NCI-H226 (cell line): ENCODE measurements around the gene ZNF516.

Source experiments
- DNase-seq: peaks from one replicate; pipeline ENCODE4 v3.0.0-alpha.2; 2015

Gene ZNF516

GRCh38 chr18:76506395-76506794, 11.4 kb upstream of the ZNF516 start:
- DNase-seq: no peak

DNA sequence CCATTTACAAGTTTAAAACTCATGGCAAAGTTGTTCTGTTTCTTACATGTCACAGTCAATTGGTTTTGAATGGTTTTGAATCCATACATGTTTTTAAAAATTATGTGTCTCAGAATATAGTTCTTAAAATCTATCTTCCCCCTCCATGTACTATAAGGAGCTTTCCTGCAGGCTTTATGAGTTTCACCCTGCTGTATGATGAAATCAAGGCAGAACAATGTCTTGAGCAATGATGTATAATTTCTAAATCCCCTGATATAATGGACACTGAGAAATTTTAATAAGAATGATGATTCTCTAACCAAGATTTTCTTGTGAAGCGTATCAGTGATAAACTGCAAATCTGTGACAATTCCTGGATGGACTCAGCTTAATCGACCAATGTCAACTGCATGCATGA, 10.6 kb upstream of the ZNF516 start:
- DNase-seq: no peak

- no peak for DNase-seq
Observed at GRCh38 chr18:76504749-76505148, 9.7 kb upstream of the ZNF516 start.

DNA sequence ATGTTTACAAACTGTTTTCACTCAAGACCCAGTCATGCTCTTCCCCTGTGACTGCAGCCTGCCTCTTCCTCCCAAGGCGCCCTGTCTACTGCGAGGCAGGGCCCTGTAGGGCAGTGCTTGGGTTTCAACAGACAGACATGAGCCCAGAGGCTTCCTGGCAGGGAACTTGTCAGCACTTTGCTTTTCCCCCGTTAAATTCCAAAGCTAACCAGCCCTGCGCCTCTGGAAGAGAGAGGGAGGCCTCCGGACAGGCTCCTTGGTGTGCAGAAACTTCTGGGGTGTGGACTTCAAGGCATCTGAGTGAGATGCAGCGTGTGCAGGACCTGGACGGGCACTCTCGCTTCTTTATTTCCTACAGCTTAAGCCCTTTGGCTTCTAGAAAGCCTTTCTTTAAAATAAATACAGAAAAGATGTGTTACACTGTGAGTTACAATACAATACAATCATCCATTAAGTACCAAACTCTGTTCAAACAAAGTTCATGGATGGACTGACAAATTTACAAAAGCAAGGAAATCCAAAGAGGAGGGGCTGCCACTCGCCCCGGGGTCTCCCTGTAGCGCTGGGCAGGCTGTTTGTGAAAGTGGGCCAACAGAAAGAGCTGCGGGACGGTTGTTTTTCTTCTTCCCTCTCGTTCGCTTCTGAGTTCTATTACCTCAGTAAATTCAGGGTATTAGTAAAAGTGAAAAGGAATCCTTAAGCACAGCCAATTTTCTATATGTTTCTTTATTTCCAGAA, 8.8 kb upstream of the ZNF516 start:
- no peak for DNase-seq

- DNase-seq: no peak
Observed at GRCh38 chr18:76502551-76502950, 7.5 kb upstream of the ZNF516 start.

DNA sequence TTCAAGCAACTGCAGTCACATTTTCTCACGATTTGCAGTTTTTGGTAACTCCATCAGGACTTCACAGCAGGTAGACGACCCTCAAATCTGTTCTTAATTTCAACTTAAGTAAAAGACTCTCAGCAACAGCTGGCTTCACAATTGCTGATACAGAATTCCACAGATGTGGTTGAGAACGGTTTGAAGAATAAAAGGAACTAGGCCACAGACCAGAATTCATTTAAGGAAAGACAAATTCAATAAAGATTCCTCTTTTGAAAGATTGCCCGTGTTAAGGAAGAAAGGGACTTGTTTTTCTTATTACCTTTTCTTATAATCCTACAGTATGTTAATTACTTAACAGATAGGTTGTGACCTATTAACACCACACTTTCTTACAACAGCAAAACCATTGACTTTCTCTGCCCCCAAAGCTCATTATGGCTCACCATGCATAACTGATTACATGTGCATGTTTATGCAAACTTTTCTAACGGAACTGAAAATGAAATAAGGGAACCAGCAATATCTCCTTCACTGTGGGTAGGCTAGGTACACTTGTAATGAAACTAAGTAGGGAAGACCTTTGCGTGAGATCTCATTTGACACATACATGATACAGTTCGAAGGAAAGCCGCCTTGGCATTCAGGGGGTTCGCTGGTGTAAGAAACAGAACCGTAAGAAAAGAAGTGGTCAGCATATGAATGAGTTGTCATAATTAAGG, 4.7 kb upstream of the ZNF516 start:
- no peak for DNase-seq

GRCh38 chr18:76499021-76499420, 4.0 kb upstream of the ZNF516 start:
- no peak for DNase-seq

DNA sequence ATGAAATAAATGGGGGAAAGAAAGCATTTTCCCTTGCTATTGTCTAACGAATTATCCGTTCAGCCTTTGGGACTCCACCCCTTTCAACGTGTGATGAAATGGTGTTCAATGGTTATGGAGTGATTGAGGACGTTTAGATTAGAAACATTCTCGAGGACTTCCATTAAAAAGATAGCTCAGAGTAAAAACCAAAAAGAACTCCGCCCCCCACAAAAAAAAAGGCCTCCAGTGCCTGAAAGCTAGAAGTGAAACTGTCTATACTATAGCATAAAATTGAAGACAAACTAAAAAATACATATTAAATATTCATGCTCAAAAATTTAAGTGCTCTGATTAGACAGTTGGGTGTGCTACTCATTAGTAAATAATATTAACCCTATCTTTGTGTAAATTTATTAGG, 3.0 kb upstream of the ZNF516 start:
- DNase-seq: no peak

DNA sequence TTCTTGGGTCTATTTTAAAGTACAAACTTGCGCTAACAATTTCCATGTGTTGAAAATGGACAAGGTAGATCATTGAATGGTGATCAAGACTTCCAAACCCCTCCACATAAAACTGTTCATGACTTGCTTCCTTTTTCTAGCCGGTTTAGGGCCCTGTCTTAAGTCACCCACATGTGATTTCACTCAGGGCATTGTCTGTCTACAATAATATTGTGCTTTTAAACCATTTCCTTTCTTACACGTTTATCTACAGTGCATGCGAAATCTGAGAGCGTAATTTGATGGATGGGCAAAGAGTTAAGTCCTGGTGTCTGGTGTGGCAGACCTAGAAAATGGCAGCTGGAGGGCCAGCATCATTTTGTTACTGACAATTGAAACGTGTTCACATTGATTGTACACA, 2.0 kb upstream of the ZNF516 start:
- DNase-seq: no peak

- DNase-seq: peak; percentile 73
Observed at GRCh38 chr18:76496194-76496890, 1.3 kb upstream of the ZNF516 start.

DNA sequence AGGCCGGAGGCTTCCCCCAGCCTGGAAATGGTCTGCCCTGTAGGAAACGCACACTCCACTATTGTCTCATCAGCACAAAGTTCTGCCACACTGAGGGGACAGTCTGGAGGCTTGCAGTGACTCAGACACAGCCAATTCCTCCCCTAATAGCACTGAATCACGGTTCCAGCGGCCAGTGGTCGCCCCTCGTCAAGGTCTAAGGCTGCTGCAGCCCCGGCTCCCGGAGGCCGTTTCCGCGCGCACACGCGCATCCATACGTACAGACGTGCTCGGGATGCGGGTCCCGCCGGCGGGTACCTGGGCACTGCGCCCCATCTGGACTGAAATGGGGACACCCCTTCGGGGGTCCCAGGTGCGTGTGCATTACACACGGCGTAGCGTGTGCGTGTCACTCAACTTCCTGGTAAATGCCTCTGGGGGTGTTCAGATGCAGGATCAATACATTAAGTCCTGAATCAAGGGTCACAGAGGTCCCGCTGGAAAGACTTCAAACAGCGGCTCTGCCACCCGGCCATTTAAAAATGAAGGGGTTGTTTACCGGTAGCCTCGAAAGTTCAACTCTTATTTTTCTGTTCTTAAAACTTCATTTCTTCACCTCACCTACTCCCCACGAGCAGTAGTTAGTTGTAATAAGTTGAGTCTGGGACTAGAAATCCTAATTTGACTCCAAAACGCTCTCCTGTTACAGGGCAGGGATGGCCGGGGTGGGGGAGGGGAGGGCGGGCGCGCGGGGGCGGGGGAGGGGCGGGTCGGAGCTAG, 572 bp upstream of the ZNF516 start:
- no peak for DNase-seq

- DNase-seq: no peak
Observed at GRCh38 chr18:76494231-76495005, 624 bp downstream of the ZNF516 start.

DNA sequence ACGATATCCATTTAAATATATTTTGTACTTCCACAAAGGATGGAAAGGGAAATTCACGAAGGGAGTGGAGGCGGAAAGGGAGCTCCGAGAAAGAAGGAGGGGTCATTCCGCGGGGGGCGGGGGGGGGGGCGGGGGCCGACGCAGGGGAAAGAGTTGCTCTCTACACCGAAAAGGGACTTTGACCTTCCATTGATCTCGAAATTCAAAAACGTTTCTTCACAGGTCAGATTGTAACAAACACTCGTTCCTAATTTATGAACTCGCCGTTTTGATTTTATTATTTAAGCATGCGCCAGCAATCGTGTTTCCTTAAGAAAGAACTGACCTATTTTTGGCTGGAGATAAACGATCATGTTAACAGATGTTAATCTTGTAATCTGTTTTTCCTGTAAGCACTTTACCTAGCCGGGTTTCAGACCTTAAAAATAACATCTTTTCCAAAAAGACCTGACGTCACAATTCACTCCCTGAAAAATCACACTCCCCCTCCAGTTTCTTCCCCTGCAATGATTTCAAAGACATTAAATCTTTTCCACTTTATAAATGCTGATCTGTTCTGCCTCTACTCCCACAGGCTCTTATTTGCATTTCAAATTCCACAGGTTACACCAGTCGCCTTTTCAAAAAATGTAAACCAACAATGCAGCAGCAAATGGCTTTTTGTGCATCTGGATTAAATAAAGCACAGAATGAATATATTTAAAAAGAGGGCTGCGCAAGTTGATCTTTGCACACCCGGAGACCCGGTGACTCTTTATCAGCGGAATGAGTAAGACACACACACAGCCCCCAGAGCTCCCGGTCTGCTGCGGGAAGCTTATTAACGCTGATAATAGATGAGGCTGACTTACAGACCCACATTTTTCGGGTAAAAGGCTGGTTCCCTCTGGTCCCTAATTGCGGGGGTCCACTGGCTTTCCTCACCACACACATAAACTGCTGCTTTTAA, 1.6 kb downstream of the ZNF516 start:
- DNase-seq: peak; percentile 40

- DNase-seq: peak; percentile 89
Observed at GRCh38 chr18:76492669-76493212, 2.3 kb downstream of the ZNF516 start.

DNA sequence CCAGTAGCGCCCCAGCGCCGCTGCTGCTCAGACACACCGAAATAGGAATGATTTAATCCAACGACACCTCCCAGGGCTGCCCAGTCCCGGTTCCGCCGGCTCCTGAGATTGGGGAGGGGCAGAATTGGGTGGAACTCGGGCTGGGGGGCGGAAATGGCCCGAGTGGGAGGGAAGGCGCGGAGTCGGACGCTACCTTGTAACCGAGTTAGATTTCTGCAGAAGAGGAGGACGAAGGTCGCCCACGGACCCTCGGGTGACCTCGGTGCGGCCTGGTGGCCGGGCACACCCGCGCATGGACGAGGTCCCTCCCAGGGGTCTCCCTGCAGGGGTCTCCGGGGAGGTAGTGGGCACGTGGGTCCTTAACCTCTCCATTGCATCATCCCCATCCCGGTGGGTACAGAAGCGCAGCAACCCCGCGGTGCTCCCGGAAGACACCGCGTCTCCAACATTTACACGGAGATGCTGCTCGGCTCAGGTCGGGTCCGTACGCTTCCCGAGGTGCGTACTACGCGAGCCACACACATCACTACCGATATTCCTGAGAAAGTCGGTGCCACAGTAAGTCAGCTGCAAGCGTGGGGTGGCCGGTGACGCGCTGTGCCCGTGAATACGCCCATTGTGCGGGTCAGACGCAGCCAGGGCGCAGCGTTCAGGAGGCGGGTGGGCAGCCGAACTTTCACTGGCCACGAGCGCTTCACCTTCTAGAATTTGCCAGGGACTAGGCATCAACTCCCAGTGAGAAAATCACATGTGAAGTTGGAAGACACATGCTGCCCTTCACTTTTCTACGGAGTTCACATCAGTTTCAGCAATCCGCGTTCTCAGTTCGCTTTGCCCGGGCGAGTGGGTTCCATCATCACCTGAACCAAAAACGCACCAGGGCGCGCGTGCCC, 3.0 kb downstream of the ZNF516 start:
- peak; percentile 10 for DNase-seq

- DNase-seq: peak; percentile 3
Observed at GRCh38 chr18:76491473-76491775, 3.6 kb downstream of the ZNF516 start.

GRCh38 chr18:76490670-76491472, 4.2 kb downstream of the ZNF516 start:
- DNase-seq: no peak

GRCh38 chr18:76490033-76490432, 5.0 kb downstream of the ZNF516 start:
- DNase-seq: no peak

GRCh38 chr18:76489081-76489480, 6.0 kb downstream of the ZNF516 start:
- DNase-seq: no peak
